ENCODE results near the gene EPHB4. TPM values are rescaled to one million over a fixed set of nuclear protein-coding genes. Genes with fewer than 3 reads are reported as not detected.

EPHB4 gene
- total RNA-seq, 1 experiment from 2014 or later: 135 TPM

DNA sequence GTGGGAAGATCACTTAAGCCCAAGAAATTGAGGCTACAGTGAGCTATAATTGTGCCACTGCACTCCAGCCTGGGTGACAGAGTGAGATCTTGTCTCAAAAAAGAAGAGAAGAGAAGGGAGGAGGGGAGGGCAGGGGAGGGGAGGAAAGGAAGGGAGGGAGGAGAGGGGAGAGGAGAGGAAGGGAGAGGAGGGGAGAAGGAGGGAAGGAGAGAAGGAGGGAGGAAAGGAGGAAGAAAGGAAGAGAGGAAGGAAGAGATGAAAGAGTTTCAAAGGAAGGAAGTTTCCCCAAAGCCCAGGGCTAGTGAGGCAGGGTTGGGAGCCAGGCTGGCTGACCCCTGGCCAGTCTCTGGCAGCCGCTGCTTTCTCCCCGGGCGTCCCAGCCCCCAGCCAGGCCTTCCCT lies 32.6 kb downstream of the EPHB4 start:
- Histone ChIP-seq H4K20me1 (ENCODE audit: control insufficient read depth, insufficient read depth, insufficient read length) (no peaks in the 10 kb centered on the region), H4K5ac (ENCODE audit: insufficient read length, low read depth, low read length) (no peak overlapping the region), H3T11ph (ENCODE audit: low read length) (no peak overlapping the region), H3K4ac (ENCODE audit: low read depth, low read length) (no peak overlapping the region), H3K27ac (ENCODE audit: insufficient read length, low read depth, low read length) (no peak overlapping the region), H3K4me1 (ENCODE audit: insufficient read depth, low read length) (peaks cover 4% of the 10 kb centered on the region; the same call in 1 of the 2 replicates), H3K56ac (ENCODE audit: insufficient read length, low read depth, low read length) (no peak overlapping the region), H4K91ac (ENCODE audit: insufficient read length, low read depth, low read length) (no peak overlapping the region), H2BK120ac (ENCODE audit: low read depth, low read length, poor library complexity, severe bottlenecking) (no peak overlapping the region), H3K9me3 (ENCODE audit: control insufficient read depth, low read depth, low read length) (no peaks in the 10 kb centered on the region), H3K27me3 (ENCODE audit: insufficient read depth, low read length) (no peaks in the 10 kb centered on the region), H3K4me2 (ENCODE audit: insufficient read depth, insufficient read length, low read length) (no peak overlapping the region), H3K23ac (ENCODE audit: insufficient read length, low read depth, low read length) (no peak overlapping the region), H3K14ac (ENCODE audit: insufficient read depth, low read length) (no peak overlapping the region; the same call in 1 of the 2 replicates), H2BK20ac (ENCODE audit: low read depth, low read length, poor library complexity, severe bottlenecking) (no peak overlapping the region), H4K8ac (replicated peaks; ENCODE audit: insufficient read length, low read depth, low read length) (no peak overlapping the region), H3K79me1 (ENCODE audit: insufficient read depth, low read depth, low read length, poor library complexity, severe bottlenecking) (no peaks in the 10 kb centered on the region), H3K23me2 (ENCODE audit: insufficient read length, low read depth, low read length, poor library complexity, severe bottlenecking) (no peaks in the 10 kb centered on the region), H2BK12ac (ENCODE audit: insufficient read length, low read depth, low read length) (no peak overlapping the region), H3K18ac (ENCODE audit: insufficient read length, low read depth, low read length) (no peak overlapping the region), H3K79me2 (ENCODE audit: insufficient read depth, low read length) (no peaks in the 10 kb centered on the region), H2AK5ac (ENCODE audit: insufficient read length, low read length) (no peak overlapping the region), H3K9ac (ENCODE audit: extremely low read depth, insufficient read length, low read length) (no peak overlapping the region), H2BK5ac (ENCODE audit: insufficient read length, low read length) (no peak overlapping the region), H2BK15ac (ENCODE audit: low read depth, low read length) (no peak overlapping the region), H2AFZ (ENCODE audit: low read length) (no peak overlapping the region)
- Mint-ChIP-seq H3K27ac (peak overlapping the region; percentile 26 to 87 (median 44); a peak in 3 of 7 replicates), H3K9me3 (no peaks in the 10 kb centered on the region; a peak in 1 of 5 replicates), H3K4me3 (peak overlapping the region in 1 of 2 experiments; percentile 3; a peak in 2 of 5 replicates), H3K4me1 (peaks cover 15 to 23% of the 10 kb centered on the region in 2 experiments), H3K36me3 (ENCODE audit: insufficient read depth in 1 of 3, low read depth in 3 of 3) (no peaks in the 10 kb centered on the region), H3K27me3 (ENCODE audit: low read depth) (peaks cover 18% of the 10 kb centered on the region)
- TF ChIP-seq, protein P1, sequence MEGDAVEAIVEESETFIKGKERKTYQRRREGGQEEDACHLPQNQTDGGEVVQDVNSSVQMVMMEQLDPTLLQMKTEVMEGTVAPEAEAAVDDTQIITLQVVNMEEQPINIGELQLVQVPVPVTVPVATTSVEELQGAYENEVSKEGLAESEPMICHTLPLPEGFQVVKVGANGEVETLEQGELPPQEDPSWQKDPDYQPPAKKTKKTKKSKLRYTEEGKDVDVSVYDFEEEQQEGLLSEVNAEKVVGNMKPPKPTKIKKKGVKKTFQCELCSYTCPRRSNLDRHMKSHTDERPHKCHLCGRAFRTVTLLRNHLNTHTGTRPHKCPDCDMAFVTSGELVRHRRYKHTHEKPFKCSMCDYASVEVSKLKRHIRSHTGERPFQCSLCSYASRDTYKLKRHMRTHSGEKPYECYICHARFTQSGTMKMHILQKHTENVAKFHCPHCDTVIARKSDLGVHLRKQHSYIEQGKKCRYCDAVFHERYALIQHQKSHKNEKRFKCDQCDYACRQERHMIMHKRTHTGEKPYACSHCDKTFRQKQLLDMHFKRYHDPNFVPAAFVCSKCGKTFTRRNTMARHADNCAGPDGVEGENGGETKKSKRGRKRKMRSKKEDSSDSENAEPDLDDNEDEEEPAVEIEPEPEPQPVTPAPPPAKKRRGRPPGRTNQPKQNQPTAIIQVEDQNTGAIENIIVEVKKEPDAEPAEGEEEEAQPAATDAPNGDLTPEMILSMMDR (conservative IDR thresholded peaks at IDR 0.05): no peak
- WGBS (ENCODE audit: extremely low coverage, insufficient read length, low lambda C conversion rate): no CpG with 5 or more reads among the region's 3 CpGs
- no peak for DNase-seq
